Testis (tissue), 3 donors: ENCODE data around the gene LRRC4C. TPM values are rescaled to one million over a fixed set of nuclear protein-coding genes. Genes with fewer than 3 reads are reported as not detected.

Source experiments
- DNase-seq: peaks from one replicate; pipeline ENCODE4 v3.0.0-alpha.2; 2019
- H3K27ac ChIP-seq, 2 donors: fragments of 200-600 bp; sonication (generic); one replicate each; pipeline ENCODE4 v1.5.1; 2019
- H3K27me3 ChIP-seq: fragments of 200-600 bp; sonication (generic); one replicate; pipeline ENCODE4 v1.5.1; 2019
- H3K36me3 ChIP-seq: fragments of 200-600 bp; sonication (generic); one replicate; pipeline ENCODE4 v1.5.1; 2017; ENCODE audit warnings: low read depth; ENCODE audit errors: missing control alignments
- H3K4me1 ChIP-seq: fragments of 200-600 bp; sonication (generic); one replicate; pipeline ENCODE4 v1.5.1; 2019
- H3K4me3 ChIP-seq, 2 donors: fragments of 200-600 bp; sonication (generic); one replicate each; pipeline ENCODE4 v1.5.1; 2017 to 2019
- H3K9me3 ChIP-seq: fragments of 200-600 bp; sonication (generic); one replicate; pipeline ENCODE4 v1.5.1; 2017
- CTCF ChIP-seq, 3 experiments: fragments of 450-650 bp in 2 of 3; fragments of 200-600 bp in 1 of 3; sonication (generic) in 1 of 3; IDR thresholded peaks; one replicate each; pipeline ENCODE4 v1.5.1; 2016 to 2019; ENCODE audit warnings: antibody characterized with exemption in 3 of 3, mild to moderate bottlenecking in 2 of 3, moderate library complexity in 1 of 3
- POLR2A ChIP-seq: fragments of 450-650 bp; IDR thresholded peaks from one replicate; pipeline ENCODE4 v1.6.1; 2017; ENCODE audit warnings: antibody characterized with exemption, mild to moderate bottlenecking, moderate library complexity
- WGBS, 2 donors: methylation state at CpG; one replicate each; pipeline ENCODE4 v1.1.5; 2018; 5-methylcytosine and 5-hydroxymethylcytosine counted together
- intact Hi-C: fragments of 100-400 bp; cut with DNase I; formaldehyde crosslinking; loops from one replicate; pipeline ENCODE4 v1.15.1; 2023; ENCODE audit warnings: low total_unique reads
- polyA plus RNA-seq: library from polyadenylated mRNA; stranded (reverse); fragments of 350-450 nt; fragmentation: Illumina TruSeq; extraction: RNeasy Lipid Tissue Mini Kit (QIAGEN cat#74804); gene quantifications from one replicate; pipeline ENCODE4 v1.2.3, GENCODE V29; 2014; ENCODE audit warnings: low read depth, low replicate concordance; ENCODE audit not compliant: insufficient read depth
- total RNA-seq, 2 donors: library from RNA; depleted of rRNA; stranded (reverse); fragments of >200 nt; gene quantifications; one replicate each; pipeline ENCODE4 v1.2.3, GENCODE V29; 2016

The LRRC4C gene
- total and polyA plus RNA-seq, 3 donors from 2014 or later = 0.16 to 0.56 (median 0.45) TPM

GRCh38 chr11:40683010-40683409 is 776.4 kb downstream of the LRRC4C start:
- Histone ChIP-seq H3K4me3 (no peak overlapping the region), H3K27me3 (no peaks in the 10 kb centered on the region), H3K27ac (no peak overlapping the region), H3K36me3 (no peaks in the 10 kb centered on the region), H3K4me1 (no peaks in the 10 kb centered on the region), H3K9me3 (no peaks in the 10 kb centered on the region)
- TF ChIP-seq POLR2A (no peak), CTCF (IDR thresholded peaks at IDR 0.05) (no peak)
- intact Hi-C loops = no loop called here
- no peak for DNase-seq
- 85 to 90% methylated on average over 7 of the region's 7 CpGs for WGBS, 2 donors

- no peaks in the 10 kb centered on the region for H3K4me1 ChIP-seq
- no peak for DNase-seq
Measured at GRCh38 chr11:40679276-40679675, 780.2 kb downstream of the LRRC4C start.

GRCh38 chr11:40647295-40647694 is 812.2 kb downstream of the LRRC4C start:
- intact Hi-C loops = no loop called here
- no peaks in the 10 kb centered on the region for H3K4me1 ChIP-seq
- DNase-seq = no peak
- no peak for TF ChIP-seq POLR2A
- no peak for TF ChIP-seq CTCF (IDR thresholded peaks at IDR 0.05)
- 87 to 98% methylated on average over 2 of the region's 2 CpGs for WGBS, 2 donors
- H3K27me3 ChIP-seq = no peaks in the 10 kb centered on the region
- H3K9me3 ChIP-seq = no peaks in the 10 kb centered on the region
- H3K27ac ChIP-seq = no peak overlapping the region
- H3K36me3 ChIP-seq = no peaks in the 10 kb centered on the region
- no peak overlapping the region for H3K4me3 ChIP-seq

More at GRCh38 chr11:40679276-40679675, 780.2 kb downstream of the LRRC4C start:
- no peak for TF ChIP-seq CTCF (IDR thresholded peaks at IDR 0.05)
- TF ChIP-seq POLR2A = no peak
- H3K27ac ChIP-seq = no peak overlapping the region
- no peaks in the 10 kb centered on the region for H3K27me3 ChIP-seq
- H3K36me3 ChIP-seq = no peaks in the 10 kb centered on the region
- 87% methylated on average over 3 of the region's 3 CpGs for WGBS, 2 donors
- H3K4me3 ChIP-seq = no peak overlapping the region
- H3K9me3 ChIP-seq = no peaks in the 10 kb centered on the region
- intact Hi-C loops = no loop called here

GRCh38 chr11:40642284-40642683 is 817.2 kb downstream of the LRRC4C start:
- intact Hi-C loops = no loop called here
- H3K9me3 ChIP-seq = no peaks in the 10 kb centered on the region
- H3K36me3 ChIP-seq = no peaks in the 10 kb centered on the region
- H3K27me3 ChIP-seq = no peaks in the 10 kb centered on the region
- H3K27ac ChIP-seq = no peak overlapping the region
- no peak for TF ChIP-seq CTCF (IDR thresholded peaks at IDR 0.05)
- TF ChIP-seq POLR2A = no peak
- no peak overlapping the region for H3K4me3 ChIP-seq
- 78 to 79% methylated on average over 1 of the region's 1 CpG for WGBS, 2 donors
- no peak for DNase-seq
- no peaks in the 10 kb centered on the region for H3K4me1 ChIP-seq

GRCh38 chr11:40619654-40620053 is 839.8 kb downstream of the LRRC4C start:
- TF ChIP-seq CTCF (IDR thresholded peaks at IDR 0.05) (no peak), POLR2A (no peak)
- Histone ChIP-seq H3K4me3 (no peak overlapping the region), H3K4me1 (no peaks in the 10 kb centered on the region), H3K27me3 (no peaks in the 10 kb centered on the region), H3K36me3 (no peaks in the 10 kb centered on the region), H3K27ac (no peak overlapping the region), H3K9me3 (no peaks in the 10 kb centered on the region)
- no peak for DNase-seq
- intact Hi-C loops = no loop called here
- 83 to 84% methylated on average over 3 of the region's 3 CpGs for WGBS, 2 donors
